Suprapubic skin (tissue), 4 donors: ENCODE data around the gene ZBTB47. TPM values are rescaled to one million over a fixed set of nuclear protein-coding genes. Genes with fewer than 3 reads are reported as not detected.

Experiments used
- DNase-seq, 2 donors: peaks; one replicate each; pipeline ENCODE4 v3.0.0-alpha.2; 2019; ENCODE audit warnings: low spot score in 2 of 2
- H3K27ac ChIP-seq: fragments of 200-600 bp; sonication (generic); one replicate; pipeline ENCODE4 v1.5.1; 2019
- H3K27me3 ChIP-seq: fragments of 200-600 bp; sonication (generic); one replicate; pipeline ENCODE4 v1.5.1; 2019
- H3K36me3 ChIP-seq: fragments of 200-600 bp; sonication (generic); one replicate; pipeline ENCODE4 v1.5.1; 2019
- H3K4me1 ChIP-seq: fragments of 200-600 bp; sonication (generic); one replicate; pipeline ENCODE4 v1.5.1; 2019
- H3K4me3 ChIP-seq: fragments of 200-600 bp; sonication (generic); one replicate; pipeline ENCODE4 v1.5.1; 2019; ENCODE audit warnings: mild to moderate bottlenecking
- H3K9me3 ChIP-seq: fragments of 200-600 bp; sonication (generic); one replicate; pipeline ENCODE4 v1.5.1; 2019
- CTCF ChIP-seq, 2 donors: fragments of 200-600 bp in 1 of 2; fragments of 450-650 bp in 1 of 2; sonication (generic) in 1 of 2; IDR thresholded peaks; one replicate each; pipeline ENCODE4 v1.5.1; 2016 to 2019; ENCODE audit warnings: antibody characterized with exemption in 2 of 2, mild to moderate bottlenecking in 1 of 2, moderate library complexity in 1 of 2
- EP300 ChIP-seq: sonication (generic); formaldehyde crosslinking; IDR thresholded peaks from one replicate; pipeline ENCODE4 v1.6.1; 2017; ENCODE audit warnings: antibody characterized with exemption
- POLR2A ChIP-seq, 2 donors: fragments of 450-650 bp; IDR thresholded peaks; one replicate each; pipeline ENCODE4 v1.6.1; 2017; ENCODE audit warnings: antibody characterized with exemption in 2 of 2, mild to moderate bottlenecking in 2 of 2, moderate library complexity in 2 of 2
- POLR2AphosphoS5 ChIP-seq, 3 donors: sonication (generic); formaldehyde crosslinking; IDR thresholded peaks; one replicate each; pipeline ENCODE4 v1.6.1; 2017; ENCODE audit warnings: antibody characterized with exemption in 3 of 3
- WGBS: methylation state at CpG from one replicate; pipeline ENCODE4 v1.1.5; 2018; 5-methylcytosine and 5-hydroxymethylcytosine counted together
- total RNA-seq, 4 donors: library from RNA; depleted of rRNA; stranded (reverse); fragments of >200 nt; gene quantifications; one replicate each; pipeline ENCODE4 v1.1.0, GENCODE V29; 2016

The ZBTB47 gene
- total RNA-seq, 4 donors from 2014 or later: 17.9 to 36.1 (median 20.7) TPM

GRCh38 chr3:42612928-42613327 is 40.6 kb upstream of the ZBTB47 start:
- Histone ChIP-seq H3K9me3 (no peaks in the 10 kb centered on the region), H3K27me3 (no peaks in the 10 kb centered on the region), H3K4me1 (peaks cover 38% of the 10 kb centered on the region), H3K27ac (no peak overlapping the region), H3K4me3 (no peak overlapping the region), H3K36me3 (no peaks in the 10 kb centered on the region)
- no peak for DNase-seq
- no peak for TF ChIP-seq EP300
- no peak for TF ChIP-seq POLR2A (IDR thresholded peaks at IDR 0.05)
- no peak for TF ChIP-seq POLR2AphosphoS5 (IDR thresholded peaks at IDR 0.05)
- no peak for TF ChIP-seq CTCF (IDR thresholded peaks at IDR 0.05)
- WGBS: 96% methylated on average over 3 of the region's 3 CpGs

- H3K27me3 ChIP-seq: no peaks in the 10 kb centered on the region
- H3K36me3 ChIP-seq: peaks cover 3% of the 10 kb centered on the region
- TF ChIP-seq CTCF (IDR thresholded peaks at IDR 0.05): peak in 1 of 2 donors; percentile 29
- no peak for TF ChIP-seq EP300
- H3K4me1 ChIP-seq: peaks cover 33% of the 10 kb centered on the region
- H3K4me3 ChIP-seq: no peak overlapping the region
- WGBS: 82% methylated on average over 2 of the region's 2 CpGs
- H3K9me3 ChIP-seq: no peaks in the 10 kb centered on the region
- DNase-seq: no peak
- no peak overlapping the region for H3K27ac ChIP-seq
Measured at GRCh38 chr3:42613462-42613861, 40.0 kb upstream of the ZBTB47 start.

- Histone ChIP-seq H3K9me3 (no peaks in the 10 kb centered on the region), H3K27ac (no peak overlapping the region), H3K4me1 (no peaks in the 10 kb centered on the region), H3K36me3 (peaks cover 73% of the 10 kb centered on the region), H3K4me3 (no peak overlapping the region), H3K27me3 (no peaks in the 10 kb centered on the region)
- no peak for DNase-seq
- TF ChIP-seq CTCF (IDR thresholded peaks at IDR 0.05) (no peak), POLR2A (IDR thresholded peaks at IDR 0.05) (no peak), EP300 (no peak), POLR2AphosphoS5 (IDR thresholded peaks at IDR 0.05) (no peak)
- 89% methylated on average over 2 of the region's 2 CpGs for WGBS
Measured at GRCh38 chr3:42631620-42632019, 21.9 kb upstream of the ZBTB47 start.

- no peaks in the 10 kb centered on the region for H3K4me1 ChIP-seq
- DNase-seq: no peak
- no peaks in the 10 kb centered on the region for H3K27me3 ChIP-seq
- no peak overlapping the region for H3K4me3 ChIP-seq
- H3K36me3 ChIP-seq: peaks cover 78% of the 10 kb centered on the region
- no peaks in the 10 kb centered on the region for H3K9me3 ChIP-seq
- TF ChIP-seq CTCF (IDR thresholded peaks at IDR 0.05) (no peak), POLR2A (IDR thresholded peaks at IDR 0.05) (no peak), POLR2AphosphoS5 (IDR thresholded peaks at IDR 0.05) (no peak), EP300 (no peak)
- WGBS: 78% methylated on average over 1 of the region's 1 CpG
- H3K27ac ChIP-seq: no peak overlapping the region
Measured at GRCh38 chr3:42632146-42632545, 21.4 kb upstream of the ZBTB47 start.

- no peak for DNase-seq
- 88% methylated on average over 6 of the region's 6 CpGs for WGBS
- Histone ChIP-seq H3K27ac (no peak overlapping the region), H3K4me3 (no peak overlapping the region), H3K4me1 (no peaks in the 10 kb centered on the region), H3K36me3 (peaks cover 86% of the 10 kb centered on the region), H3K27me3 (no peaks in the 10 kb centered on the region), H3K9me3 (no peaks in the 10 kb centered on the region)
- TF ChIP-seq POLR2AphosphoS5 (IDR thresholded peaks at IDR 0.05) (no peak), EP300 (no peak)
Measured at GRCh38 chr3:42633544-42633943, 20.0 kb upstream of the ZBTB47 start.

- 84% methylated on average over 2 of the region's 2 CpGs for WGBS
- H3K27ac ChIP-seq: no peak overlapping the region
- H3K4me1 ChIP-seq: no peaks in the 10 kb centered on the region
- H3K27me3 ChIP-seq: no peaks in the 10 kb centered on the region
- H3K9me3 ChIP-seq: no peaks in the 10 kb centered on the region
- H3K4me3 ChIP-seq: no peak overlapping the region
- H3K36me3 ChIP-seq: peaks cover 97% of the 10 kb centered on the region
- no peak for TF ChIP-seq POLR2AphosphoS5 (IDR thresholded peaks at IDR 0.05)
- no peak for TF ChIP-seq CTCF (IDR thresholded peaks at IDR 0.05)
- no peak for DNase-seq
Measured at GRCh38 chr3:42635111-42635510, 18.4 kb upstream of the ZBTB47 start.
